ENCODE data around the gene CYP2A7.
"Not testable (repeated sequence)": the region's sequence is repeated elsewhere in the genome, so short reads cannot be mapped to it uniquely, and the experiment has no call there.

CYP2A7 gene

GRCh38 chr19:40838477-40838876 lies 43.6 kb downstream of the CYP2A7 start:
- not testable (repeated sequence) for DNase-seq

- no peak for DNase-seq
Measured at GRCh38 chr19:40836754-40837429, 45.1 kb downstream of the CYP2A7 start.

GRCh38 chr19:40833728-40834533 lies 48.1 kb downstream of the CYP2A7 start:
- DNase-seq = not testable (repeated sequence)

- DNase-seq = not testable (repeated sequence)
Measured at GRCh38 chr19:40832431-40832790, 49.6 kb downstream of the CYP2A7 start.

- peak; percentile 53 to 60 for DNase-seq
Measured at GRCh38 chr19:40831502-40832430, 50.3 kb downstream of the CYP2A7 start.

GRCh38 chr19:40830741-40831140 lies 51.3 kb downstream of the CYP2A7 start:
- not testable (repeated sequence) for DNase-seq

GRCh38 chr19:40829205-40829604 lies 52.8 kb downstream of the CYP2A7 start:
- DNase-seq = no peak

GRCh38 chr19:40827386-40828247 lies 54.4 kb downstream of the CYP2A7 start:
- DNase-seq = no peak

- DNase-seq = not testable (repeated sequence)
Measured at GRCh38 chr19:40826699-40827385, 55.2 kb downstream of the CYP2A7 start.

- DNase-seq = not testable (repeated sequence)
Measured at GRCh38 chr19:40826312-40826698, 55.7 kb downstream of the CYP2A7 start.

- not testable (repeated sequence) for DNase-seq
Measured at GRCh38 chr19:40825460-40826095, 56.5 kb downstream of the CYP2A7 start.
